HG03439 (cell line): ENCODE measurements around the gene DBF4B.
"Not testable (repeated sequence)": the region's sequence is repeated elsewhere in the genome, so short reads cannot be mapped to it uniquely, and the experiment has no call there.

Experiments
- ATAC-seq: cut with Tn5 transposase; IDR thresholded peaks from one replicate; pipeline ENCODE4 v1.9.1; 2021; ENCODE audit warnings: mild to moderate bottlenecking, moderate library complexity; ENCODE audit not compliant: unreplicated experiment

The DBF4B gene

GRCh38 chr17:44733753-44734152 is 25.3 kb downstream of the DBF4B start:
- no peak for ATAC-seq

GRCh38 chr17:44734272-44734671 is 25.8 kb downstream of the DBF4B start:
- ATAC-seq, result no peak

GRCh38 chr17:44736551-44737240 is 28.2 kb downstream of the DBF4B start:
- no peak for ATAC-seq

DNA sequence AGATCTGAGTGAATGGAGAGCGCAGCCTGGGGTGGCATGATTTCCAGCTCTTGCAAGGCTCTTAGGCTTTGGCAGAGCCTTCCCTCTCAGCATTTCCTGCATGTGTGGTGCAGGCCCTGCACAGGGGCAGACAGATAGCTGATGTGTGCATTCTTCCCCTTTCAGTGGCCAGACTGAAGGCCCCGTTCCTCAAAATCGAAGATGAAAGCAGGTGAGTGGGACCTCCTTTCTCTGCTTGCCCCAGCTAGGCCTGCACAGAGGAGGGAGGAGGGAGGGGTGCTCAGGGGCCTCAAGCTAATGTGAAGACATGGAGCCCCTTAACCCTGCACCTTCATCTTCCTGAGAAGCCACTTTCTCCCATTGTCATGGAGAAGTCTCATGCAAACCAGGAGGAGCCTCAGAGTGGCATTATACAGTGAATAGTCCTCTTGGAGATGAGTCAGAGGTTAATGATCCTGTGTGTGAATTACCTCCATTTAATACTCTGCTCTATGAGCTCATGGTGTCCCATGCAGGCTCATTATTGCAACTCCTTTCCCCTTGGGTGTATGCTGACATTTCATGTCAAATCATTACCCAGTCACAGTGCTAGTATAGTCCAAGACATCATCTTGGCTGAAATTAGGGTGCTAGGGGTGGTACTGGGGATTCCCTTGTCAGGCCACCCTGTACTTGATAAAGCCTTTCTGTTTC is 29.9 kb downstream of the DBF4B start:
- no peak for ATAC-seq

DNA sequence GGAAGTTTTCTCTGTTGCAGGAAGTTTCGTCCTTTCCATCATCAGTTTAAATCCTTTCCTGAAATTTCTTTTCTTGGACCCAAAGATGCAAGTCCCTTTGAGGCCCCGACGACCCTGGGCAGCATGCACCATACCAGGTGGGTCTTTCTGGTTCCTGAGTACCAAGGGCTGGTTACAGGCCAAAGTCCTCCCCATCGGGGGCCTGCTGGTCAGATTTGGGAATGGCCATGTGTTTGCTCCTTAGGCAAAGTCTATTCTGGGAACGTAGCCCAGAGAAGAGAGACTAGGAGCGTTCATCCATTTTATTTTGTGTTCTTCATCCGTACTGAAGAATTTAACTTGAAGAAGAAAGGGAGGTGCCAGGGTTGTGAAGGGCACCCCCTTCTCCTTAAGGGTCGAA is 32.9 kb downstream of the DBF4B start:
- no peak for ATAC-seq

GRCh38 chr17:44745301-44745700 is 36.8 kb downstream of the DBF4B start:
- ATAC-seq, result no peak

GRCh38 chr17:44745738-44746137 is 37.3 kb downstream of the DBF4B start:
- ATAC-seq, result not testable (repeated sequence)

- no peak for ATAC-seq
Measured at GRCh38 chr17:44747566-44747965, 39.1 kb downstream of the DBF4B start.

GRCh38 chr17:44749076-44749979 is 40.9 kb downstream of the DBF4B start:
- ATAC-seq, result no peak

DNA sequence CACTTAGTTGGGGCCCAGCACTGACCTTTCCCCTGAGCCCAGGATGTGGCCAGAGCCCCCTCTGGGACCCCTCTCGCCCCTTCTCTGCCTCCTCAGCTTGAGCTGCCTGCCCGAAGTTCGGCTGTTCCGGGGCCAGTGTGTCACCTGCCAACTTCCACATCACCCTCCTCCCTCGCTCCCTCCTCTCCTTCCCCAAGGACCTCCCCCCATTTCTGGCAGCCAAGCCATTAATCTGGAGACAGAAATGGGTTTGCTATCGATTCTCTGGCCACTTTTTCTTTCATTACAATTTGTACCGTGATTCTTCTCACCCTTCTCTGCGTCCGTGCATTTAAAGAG is 41.5 kb downstream of the DBF4B start:
- no peak for ATAC-seq

GRCh38 chr17:44751331-44751730 is 42.9 kb downstream of the DBF4B start:
- no peak for ATAC-seq

DNA sequence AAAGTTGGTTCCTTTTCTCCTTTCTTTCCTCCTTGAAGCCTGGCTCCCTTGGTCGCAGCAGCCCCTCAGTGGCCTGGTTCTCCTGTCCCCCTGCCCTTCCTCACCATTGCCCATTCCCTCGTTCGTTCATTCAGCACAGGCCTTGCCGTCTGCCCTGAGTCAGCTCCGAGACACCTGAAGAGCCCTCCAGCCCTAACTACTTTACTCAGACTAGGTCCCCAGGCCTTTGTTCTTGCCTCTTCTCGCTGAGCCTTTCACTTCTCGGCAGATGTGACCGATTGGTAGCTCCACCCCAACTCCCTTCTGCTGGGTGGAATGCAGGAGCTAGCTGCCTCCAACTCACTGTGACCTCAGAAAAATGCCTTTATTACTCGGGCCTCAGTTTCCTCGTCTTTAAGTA is 43.3 kb downstream of the DBF4B start:
- no peak for ATAC-seq

DNA sequence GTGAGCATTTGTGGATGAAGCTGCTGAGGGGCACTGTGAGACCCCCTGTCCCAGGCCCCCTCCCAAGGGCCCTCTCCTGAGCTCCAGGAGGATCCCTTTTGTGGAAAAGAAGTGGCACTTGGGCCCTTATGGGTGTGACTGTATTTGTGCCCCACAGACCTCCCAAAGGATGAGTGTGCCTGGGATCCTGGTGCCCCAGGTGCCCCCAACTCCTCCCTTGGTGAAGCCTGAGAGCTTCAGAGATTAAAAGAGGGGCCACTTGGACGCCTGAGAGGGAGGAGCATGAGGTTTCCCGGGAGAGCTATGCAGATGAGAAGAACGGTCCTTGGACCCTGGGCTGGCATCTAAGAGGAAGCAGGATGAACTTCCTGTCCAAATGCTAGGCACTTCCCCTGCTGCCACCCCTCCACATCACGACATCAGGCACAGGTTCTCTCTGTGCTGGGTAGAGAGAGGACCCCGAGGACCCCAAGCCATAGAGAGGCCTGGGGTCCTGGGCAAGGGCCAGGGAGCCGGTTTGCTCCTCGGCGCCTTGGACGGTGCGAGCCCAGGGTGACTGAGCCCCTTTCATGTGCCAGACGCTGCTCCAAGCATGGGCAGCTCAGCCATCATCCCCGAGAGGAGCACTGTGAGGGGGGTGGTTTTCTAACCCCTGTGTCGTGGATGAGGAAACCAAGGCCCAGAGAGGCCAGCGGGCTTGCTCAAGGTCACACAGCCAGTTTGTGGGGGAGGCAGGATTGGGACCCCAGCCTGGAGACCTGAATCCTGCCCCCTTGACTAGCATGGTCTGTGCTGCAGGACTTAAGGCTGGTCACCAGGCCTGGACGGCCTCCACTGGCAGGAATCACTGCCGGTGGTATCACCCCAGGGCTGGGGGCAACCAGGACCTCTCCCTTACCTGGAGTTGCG is 44.7 kb downstream of the DBF4B start:
- ATAC-seq, result no peak

- ATAC-seq, result no peak
Measured at GRCh38 chr17:44754276-44754675, 45.8 kb downstream of the DBF4B start.

DNA sequence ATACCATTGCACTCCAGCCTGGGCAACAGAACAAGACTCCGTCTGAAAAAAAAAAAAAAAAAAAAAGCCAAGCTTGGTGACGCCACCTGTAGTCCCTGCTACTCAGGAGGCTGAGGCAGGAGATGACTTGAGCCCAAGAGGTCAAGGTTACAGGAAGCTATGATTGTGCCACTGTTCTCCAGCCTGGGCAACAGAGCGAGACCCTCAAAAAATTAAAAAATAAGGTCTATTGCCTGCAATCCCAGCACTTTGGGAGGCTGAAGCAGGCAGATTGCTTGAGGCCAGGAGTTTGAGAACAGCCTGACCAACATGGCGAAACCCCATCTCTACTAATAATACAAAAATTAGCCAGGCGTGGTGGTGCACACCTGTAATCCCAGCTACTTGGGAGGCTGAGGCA is 46.7 kb downstream of the DBF4B start:
- not testable (repeated sequence) for ATAC-seq

DNA sequence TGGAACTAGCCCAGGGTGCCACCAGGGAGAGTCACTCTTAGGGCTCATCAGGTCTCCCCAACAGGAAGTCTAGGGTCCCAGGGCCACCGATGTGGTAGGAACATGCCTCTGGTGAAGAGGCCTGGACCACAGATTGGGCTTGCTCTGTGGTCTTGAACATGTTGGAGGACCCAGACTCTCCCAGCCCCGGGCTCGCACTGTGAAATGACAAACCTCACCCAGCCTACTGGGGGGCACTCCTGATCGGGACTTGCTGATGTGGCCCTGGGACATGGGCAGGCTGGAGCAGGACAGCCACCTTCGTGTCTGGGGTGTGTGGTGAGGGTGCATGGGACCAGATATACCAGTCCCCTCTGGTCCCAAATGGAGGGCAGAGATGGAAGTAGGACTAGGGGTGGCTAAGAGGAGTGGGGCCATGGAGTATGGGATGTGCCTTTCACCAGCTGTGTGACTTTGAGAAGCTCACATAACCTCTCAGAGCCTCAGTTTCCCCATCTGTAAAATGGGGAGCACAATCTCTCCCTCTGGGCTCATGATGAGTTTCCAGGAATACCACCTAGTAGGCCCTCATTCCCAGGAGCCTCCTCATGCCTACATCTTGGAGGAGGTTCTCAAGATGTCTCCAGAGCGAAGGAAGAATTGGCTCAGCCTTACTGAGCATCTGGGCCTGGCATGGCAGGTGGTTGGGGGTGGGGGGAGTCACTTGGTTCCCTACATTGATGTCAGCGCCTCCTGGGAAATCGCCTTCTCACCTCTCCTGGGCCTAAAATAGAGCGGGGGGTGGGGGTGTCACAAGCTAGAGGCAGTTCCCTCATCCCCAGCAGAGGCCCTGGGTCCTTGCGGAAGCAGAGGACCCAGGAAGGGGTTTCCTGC is 48.8 kb downstream of the DBF4B start:
- ATAC-seq, result no peak

DNA sequence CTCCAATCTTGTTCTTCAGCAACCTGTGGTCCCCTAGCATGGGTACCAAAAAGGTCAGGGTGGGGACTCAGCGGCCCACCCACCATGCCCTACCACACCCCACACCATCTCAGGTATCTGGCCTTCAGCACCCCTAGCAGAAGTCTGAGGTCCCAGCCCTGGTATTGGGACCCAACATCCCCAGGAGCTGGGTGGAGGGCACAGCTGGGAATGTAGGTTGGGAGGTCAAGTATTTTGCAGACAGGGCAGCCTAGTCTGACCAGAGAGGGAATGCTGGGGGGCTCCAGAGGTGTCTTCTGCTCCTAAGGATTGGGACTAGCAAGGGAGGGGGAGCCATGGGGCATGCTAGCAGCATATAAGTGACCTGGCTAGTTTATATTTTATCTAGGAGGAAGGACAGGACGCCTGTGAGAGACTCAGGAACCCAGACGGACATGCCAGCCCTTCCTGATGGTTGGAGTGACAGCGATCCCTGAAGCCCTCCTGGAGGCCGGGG is 49.5 kb downstream of the DBF4B start:
- ATAC-seq, result no peak

DNA sequence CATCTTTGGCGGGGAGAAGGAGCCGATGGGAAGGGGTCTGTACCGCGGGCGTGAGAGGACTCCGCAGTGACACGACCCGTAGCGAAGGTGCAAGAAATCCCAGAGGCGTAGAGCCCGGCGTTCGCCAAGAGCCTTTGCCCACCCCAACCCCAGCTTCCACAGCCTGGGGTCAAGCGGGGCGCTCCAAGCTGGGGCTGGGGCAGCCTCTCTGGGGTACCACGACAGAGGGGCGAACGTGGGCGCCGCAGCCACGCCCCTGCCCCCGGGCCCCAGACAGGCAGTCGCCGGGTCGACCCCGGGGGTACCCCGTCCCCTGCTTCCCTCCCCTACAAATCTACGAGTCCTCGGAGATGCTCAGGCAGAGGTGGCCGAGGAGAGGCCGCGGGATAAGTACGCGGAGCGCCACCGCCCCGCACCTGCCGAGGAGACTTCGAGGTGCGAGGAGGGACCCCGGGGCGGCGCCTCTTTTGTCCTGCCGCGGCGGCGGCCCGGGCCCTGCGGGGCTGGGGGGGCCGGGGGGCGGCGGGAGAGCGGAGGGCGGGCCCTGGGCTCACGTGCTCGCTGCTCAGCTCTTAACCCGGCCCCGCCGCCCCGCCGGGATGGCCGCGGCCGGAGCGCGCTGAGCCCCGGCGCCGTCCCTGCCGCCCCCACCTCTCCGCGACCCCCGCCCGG is 50.1 kb downstream of the DBF4B start, which contains the start of gene ADAM11:
Gene ADAM11, plus strand, starts transcription at position 575 of the 672 bp plus-strand sequence. CDS start 212 bp downstream, outside the sequence.
- ATAC-seq, result no peak
